A673 (cell line): ENCODE measurements around the gene RRP1B. TPM values are rescaled to one million over a fixed set of nuclear protein-coding genes. Genes with fewer than 3 reads are reported as not detected.

ENCODE experiments used
- BruUV-seq: library from RNA; stranded (reverse); fragments of 400-500 nt; replicated peaks from 2 replicates; lab custom pipeline; 2021; lab: Mats Ljungman, UMichigan
- CTCF ChIA-PET: fragments of 300-600 bp; sonication (Branson Sonifier 250); formaldehyde crosslinking; loops from one replicate; lab custom pipeline; 2022; ENCODE audit warnings: antibody characterized with exemption; lab: Charles Lee
- POLR2A ChIA-PET: fragments of 300-600 bp; sonication (Branson Sonifier 250); formaldehyde crosslinking; loops from one replicate; lab custom pipeline; 2022; ENCODE audit warnings: antibody characterized with exemption; ENCODE audit not compliant: low non-redundant PET; lab: Charles Lee
- DNase-seq: peaks from one replicate; pipeline ENCODE4 v3.0.0-alpha.2; 2015; ENCODE audit warnings: low spot score
- H3K27ac ChIP-seq: fragments of 200-600 bp; sonication (generic); 2 replicates; pipeline ENCODE4 v1.5.1; 2016; ENCODE audit warnings: mixed run types, low read depth, mild to moderate bottlenecking, mixed read lengths, antibody characterized with exemption, low read length; ENCODE audit not compliant: poor library complexity, severe bottlenecking
- H3K27me3 ChIP-seq: fragments of 200-600 bp; sonication (generic); replicated peaks from 2 replicates; pipeline ENCODE4 v1.6.1; 2017; ENCODE audit warnings: mixed run types, low read depth, mild to moderate bottlenecking, mixed read lengths, antibody characterized with exemption, low read length; ENCODE audit not compliant: insufficient read depth, poor library complexity
- H3K36me3 ChIP-seq: fragments of 200-600 bp; sonication (generic); 2 replicates; pipeline ENCODE4 v1.6.1; 2016; ENCODE audit warnings: mixed run types, mild to moderate bottlenecking, mixed read lengths, antibody characterized with exemption, low read length; ENCODE audit not compliant: insufficient read depth, poor library complexity, severe bottlenecking
- H3K4me1 ChIP-seq: fragments of 200-600 bp; sonication (generic); 2 replicates; pipeline ENCODE4 v1.6.1; 2017; ENCODE audit warnings: mixed run types, mild to moderate bottlenecking, mixed read lengths, antibody characterized with exemption, low read length; ENCODE audit not compliant: insufficient read depth, poor library complexity, severe bottlenecking
- H3K4me3 ChIP-seq: fragments of 200-600 bp; sonication (generic); 2 replicates; pipeline ENCODE4 v1.5.1; 2016; ENCODE audit warnings: low read depth, mixed run types, mild to moderate bottlenecking, mixed read lengths, low read length; ENCODE audit not compliant: poor library complexity, severe bottlenecking
- H3K9me3 ChIP-seq: fragments of 200-600 bp; sonication (generic); 2 replicates; pipeline ENCODE4 v1.6.1; 2016; ENCODE audit warnings: mixed run types, low read depth, mild to moderate bottlenecking, mixed read lengths, antibody characterized with exemption, low read length; ENCODE audit not compliant: poor library complexity, severe bottlenecking
- CTCF ChIP-seq: fragments of 300-800, 200-600 bp; sonication (generic); conservative IDR thresholded peaks from 2 replicates; pipeline ENCODE4 v1.5.1; 2017; ENCODE audit warnings: low read depth, mild to moderate bottlenecking, antibody characterized with exemption, low read length, moderate library complexity, mixed read lengths
- EZH2 ChIP-seq: fragments of 200-600 bp; sonication (generic); IDR thresholded peaks from 2 replicates; pipeline ENCODE4 v1.6.1; 2017; ENCODE audit warnings: borderline replicate concordance, low read depth, mild to moderate bottlenecking, mixed read lengths, antibody characterized with exemption, low read length; ENCODE audit not compliant: poor library complexity, severe bottlenecking
- intact Hi-C: fragments of 100-400 bp; cut with micrococcal nuclease; formaldehyde crosslinking; loops from one replicate; pipeline ENCODE4 v1.10.0; 2022; ENCODE audit not compliant: unreplicated experiment
- total RNA-seq: library from RNA; stranded (reverse); gene quantifications from 2 replicates; pipeline ENCODE4 v1.2.3, GENCODE V29; 2021

Gene RRP1B
- total RNA-seq, 1 experiment from 2014 or later: 73.5 TPM

GRCh38 chr21:43717166-43717853 lies 58.0 kb downstream of the RRP1B start:
- TF ChIP-seq CTCF (no peak), EZH2 (no peak)
- ChIA-PET CTCF (no interaction called here), POLR2A (no interaction called here)
- no peak overlapping the region for H3K27ac ChIP-seq
- H3K4me1 ChIP-seq: peaks cover 7% of the 10 kb centered on the region
- DNase-seq: no peak
- H3K36me3 ChIP-seq: no peaks in the 10 kb centered on the region
- H3K27me3 ChIP-seq: no peaks in the 10 kb centered on the region
- no peak overlapping the region for H3K4me3 ChIP-seq
- intact Hi-C loops: no loop called here
- no TSS peak for BruUV-seq
- no peaks in the 10 kb centered on the region for H3K9me3 ChIP-seq

- Histone ChIP-seq H3K27ac (peak overlapping the region; percentile 91), H3K36me3 (no peaks in the 10 kb centered on the region), H3K4me3 (peak overlapping the region; percentile 99), H3K27me3 (no peaks in the 10 kb centered on the region), H3K9me3 (no peaks in the 10 kb centered on the region), H3K4me1 (peaks cover 7% of the 10 kb centered on the region)
- ChIA-PET POLR2A (no interaction called here), CTCF (no interaction called here)
- BruUV-seq: no TSS peak
- intact Hi-C loops: no loop called here
- no peak for DNase-seq
- TF ChIP-seq EZH2: no peak
- TF ChIP-seq CTCF: no peak
Measured at GRCh38 chr21:43717967-43718871, 58.9 kb downstream of the RRP1B start.

- CTCF ChIA-PET: no interaction called here
- H3K9me3 ChIP-seq: no peaks in the 10 kb centered on the region
- BruUV-seq: no TSS peak
- intact Hi-C loops: no loop called here
- POLR2A ChIA-PET: interaction anchor here (0.6 kb wide), 1 partner anchor 818 kb away, joined by 3 read pairs; no protein-coding TSS in a partner anchor
- H3K27ac ChIP-seq: peak within 1 kb of the TSS; percentile 91
- no peaks in the 10 kb centered on the region for H3K27me3 ChIP-seq
- peak; percentile 16; the same call in 1 of the 2 replicates for TF ChIP-seq CTCF
- no peak for TF ChIP-seq EZH2
- H3K4me3 ChIP-seq: peak within 1 kb of the TSS; percentile 99
- peaks cover 7% of the 10 kb centered on the region for H3K4me1 ChIP-seq
- DNase-seq: peak; percentile 84
- H3K36me3 ChIP-seq: peaks cover 5% of the 10 kb centered on the region
Measured at GRCh38 chr21:43718872-43719747, 59.8 kb downstream of the RRP1B start, which contains the start of gene PDXK. Gene PDXK, plus strand, starts transcription at chr21:43719129. Its CDS starts 166 bp downstream, at chr21:43719295.
